AG04449 (cell line): ENCODE data around the gene PRR3.
A peak's percentile ranks its signal among the peaks of the same experiment; 100 is the strongest.
"Not testable (repeated sequence)": the region's sequence is repeated elsewhere in the genome, so short reads cannot be mapped to it uniquely, and the experiment has no call there.

ENCODE experiments used
- CTCF ChIA-PET: fragments of 350-600 bp; formaldehyde crosslinking; extraction: SDS; loops from one replicate; lab custom pipeline; 2021; ENCODE audit warnings: antibody characterized with exemption; lab: Yijun Ruan, JAX
- POLR2A ChIA-PET: fragments of 400-600, 350-600 bp; formaldehyde crosslinking; extraction: SDS; loops from one replicate; lab custom pipeline; 2020; ENCODE audit warnings: antibody characterized with exemption, inconsistent platforms; lab: Yijun Ruan, JAX
- DNase-seq: peaks from one replicate; pipeline ENCODE4 v3.0.0-alpha.2; 2010; ENCODE audit warnings: low read depth, low spot score
- H3K4me3 ChIP-seq: 2 replicates; pipeline ENCODE4 v1.5.1; 2011; ENCODE audit warnings: low read depth, mild to moderate bottlenecking, control low read depth, low read length
- CTCF ChIP-seq: IDR thresholded peaks from one replicate; pipeline ENCODE4 v1.5.1; 2011; ENCODE audit warnings: mild to moderate bottlenecking, moderate library complexity, low read length, control low read depth, inconsistent platforms; ENCODE audit not compliant: insufficient read depth; ENCODE audit errors: missing control alignments

Gene PRR3

DNA sequence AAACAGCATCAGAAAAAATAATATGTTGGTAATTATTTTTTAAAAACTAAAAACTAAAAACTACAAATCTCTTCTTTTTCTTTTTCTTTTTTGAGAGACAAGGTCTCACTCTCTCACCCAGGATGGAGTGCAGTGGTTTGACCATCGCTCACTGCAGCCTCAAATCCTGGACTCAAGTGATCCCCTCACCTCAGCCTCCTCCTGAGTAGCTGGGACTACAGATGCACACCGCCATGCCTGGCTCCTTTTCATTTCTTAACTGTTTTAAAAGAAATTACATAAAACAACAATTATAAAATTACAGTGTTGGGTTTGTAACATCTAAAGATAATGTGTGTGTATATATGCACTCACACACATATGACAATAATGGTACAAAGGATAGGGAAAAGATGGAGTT, 43.6 kb upstream of the PRR3 start:
- POLR2A ChIA-PET = no interaction called here
- TF ChIP-seq CTCF = no peak
- no peak for DNase-seq
- no peak overlapping the region for H3K4me3 ChIP-seq
- CTCF ChIA-PET = interaction anchor here (1.2 to 7.5 kb wide), 4 partner anchors 10 to 29 kb away, joined by 4 to 66 read pairs (median 22); no protein-coding TSS in a partner anchor

DNA sequence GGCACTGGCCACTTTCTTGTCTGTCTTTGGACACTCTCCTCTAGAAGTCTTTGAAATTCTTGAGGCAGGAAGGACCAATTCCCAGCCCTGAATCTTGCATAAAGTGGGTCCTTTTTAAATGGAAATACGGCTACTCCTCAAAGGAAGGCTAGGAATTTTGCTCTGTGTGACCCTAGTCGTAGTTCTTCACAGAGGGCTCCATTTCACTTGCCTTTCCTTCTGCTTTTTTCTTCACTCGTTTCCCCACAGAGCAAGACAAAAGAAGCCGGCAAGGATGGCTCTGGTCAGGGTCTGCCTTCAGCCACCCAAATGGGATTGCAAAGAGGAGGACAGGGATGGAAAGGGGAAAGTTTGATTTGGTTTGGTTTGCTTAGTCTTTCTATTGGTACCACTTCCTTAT, 42.0 kb upstream of the PRR3 start:
- DNase-seq = no peak
- TF ChIP-seq CTCF = no peak
- ChIA-PET CTCF (interaction anchor here (1.0 to 7.5 kb wide), 4 partner anchors 14 to 27 kb away, joined by 3 to 66 read pairs (median 12); no protein-coding TSS in a partner anchor), POLR2A (no interaction called here)
- no peak overlapping the region for H3K4me3 ChIP-seq

DNA sequence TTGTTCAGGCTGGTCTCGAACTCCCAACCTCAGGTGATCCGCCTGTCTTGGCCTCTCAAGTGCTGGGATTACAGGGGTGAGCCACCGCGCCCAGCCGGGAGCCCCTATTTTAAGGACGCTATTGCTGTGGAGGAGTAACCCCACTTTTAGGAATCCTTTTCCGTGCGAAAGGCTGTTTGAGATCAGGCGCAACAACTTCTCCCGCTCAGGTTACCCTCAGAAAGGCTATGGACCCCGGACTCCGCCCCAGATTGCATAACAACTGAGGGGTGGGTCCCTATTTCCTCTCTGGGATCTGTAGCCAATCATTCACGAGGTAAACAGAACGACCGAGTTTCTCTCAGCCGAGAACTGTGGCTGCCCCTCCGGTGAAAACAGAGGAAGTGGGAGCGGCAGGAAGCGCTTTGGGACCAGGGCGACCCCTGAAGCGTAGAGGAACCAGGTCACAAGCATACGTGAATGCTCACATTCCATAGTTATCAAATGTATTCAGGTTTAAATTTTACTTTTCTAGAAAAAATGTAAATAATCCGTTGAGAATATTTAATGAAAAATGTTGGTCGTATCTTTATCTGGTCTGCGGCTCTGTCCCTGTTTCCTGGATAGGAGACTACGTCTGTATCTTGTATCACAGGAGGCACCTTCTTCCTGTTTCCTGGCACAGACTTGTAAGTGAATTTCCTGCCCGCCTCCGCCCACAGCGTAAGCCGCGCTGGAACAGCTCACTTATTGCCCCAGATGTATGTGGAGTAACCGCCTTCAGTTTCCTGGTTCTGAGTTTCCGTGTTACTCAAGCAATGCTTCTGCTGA, 40.9 kb upstream of the PRR3 start:
- CTCF ChIA-PET = interaction anchor here (0.6 to 18.1 kb wide), 3 partner anchors 13 to 27 kb away, joined by 3 to 388 read pairs (median 17); no protein-coding TSS in a partner anchor
- TF ChIP-seq CTCF = no peak
- POLR2A ChIA-PET = no interaction called here
- peak; percentile 59 for DNase-seq
- peak overlapping the region; percentile 59 for H3K4me3 ChIP-seq

DNA sequence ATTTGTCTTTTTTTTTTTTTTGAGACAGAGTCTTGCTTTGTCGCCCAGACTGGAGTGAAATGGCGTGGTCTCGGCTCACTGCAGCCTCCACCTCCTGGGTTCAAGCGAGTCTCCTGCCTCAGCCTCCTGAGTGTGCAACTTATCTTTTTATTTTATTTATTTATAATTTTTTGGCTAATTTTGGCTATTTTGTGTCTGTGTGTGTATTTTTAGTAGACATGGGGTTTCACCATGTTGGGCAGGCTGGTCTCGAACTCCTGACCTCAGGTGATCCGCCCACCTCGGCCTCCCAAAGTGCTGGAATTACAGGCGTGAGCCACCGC, 40.4 kb upstream of the PRR3 start:
- POLR2A ChIA-PET, DNase-seq: not testable (repeated sequence)
- H3K4me3 ChIP-seq = peak overlapping the region; percentile 59
- CTCF ChIA-PET = interaction anchor here (3.4 to 18.1 kb wide), 2 partner anchors 15 to 26 kb away, joined by 17 to 388 read pairs; no protein-coding TSS in a partner anchor

DNA sequence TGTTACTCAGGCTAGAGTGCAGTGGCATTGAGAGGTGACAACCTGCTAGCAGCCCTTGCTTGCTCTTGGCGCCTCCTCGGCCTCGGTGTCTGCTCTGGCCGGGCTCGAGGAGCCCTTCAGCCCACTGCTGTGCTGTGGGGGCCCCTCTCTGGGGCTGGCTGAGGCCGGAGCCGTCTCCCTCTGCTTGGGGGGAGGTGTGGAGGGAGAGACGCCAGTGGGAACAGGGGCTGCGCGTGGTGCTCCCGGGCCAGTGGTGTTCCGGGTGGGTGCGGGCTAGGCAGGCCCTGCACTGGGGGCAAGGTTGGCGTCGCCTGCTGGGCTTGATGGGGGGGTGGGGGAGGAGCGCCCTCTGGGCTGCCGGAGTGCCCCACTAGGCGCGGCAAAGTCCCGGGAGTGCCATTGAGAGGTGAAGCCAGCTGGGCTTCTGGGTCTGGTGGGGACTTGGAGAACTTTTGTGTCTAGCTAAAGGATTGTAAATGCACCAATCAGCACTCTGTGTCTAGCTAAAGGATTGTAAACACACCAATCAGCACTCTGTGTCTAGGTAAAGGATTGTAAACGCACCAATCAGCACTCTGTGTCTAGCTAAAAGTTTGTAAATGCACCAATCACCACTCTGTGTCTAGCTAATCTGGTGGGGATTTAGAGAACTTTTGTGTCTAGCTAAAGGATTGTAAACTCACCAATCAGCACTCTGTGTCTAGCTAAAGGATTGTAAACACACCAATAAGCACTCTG, 39.2 kb upstream of the PRR3 start:
- POLR2A ChIA-PET, H3K4me3 ChIP-seq, DNase-seq: not testable (repeated sequence)
- CTCF ChIA-PET = interaction anchor here (1.0 to 18.1 kb wide), 7 partner anchors 9 to 35 kb away, joined by 3 to 388 read pairs (median 4); no protein-coding TSS in a partner anchor

- POLR2A ChIA-PET, H3K4me3 ChIP-seq, DNase-seq: not testable (repeated sequence)
- CTCF ChIA-PET = interaction anchor here (1.1 to 18.1 kb wide), 7 partner anchors 9 to 35 kb away, joined by 3 to 388 read pairs (median 7); no protein-coding TSS in a partner anchor
Measured at GRCh38 chr6:30518505-30519145, 38.5 kb upstream of the PRR3 start.

DNA sequence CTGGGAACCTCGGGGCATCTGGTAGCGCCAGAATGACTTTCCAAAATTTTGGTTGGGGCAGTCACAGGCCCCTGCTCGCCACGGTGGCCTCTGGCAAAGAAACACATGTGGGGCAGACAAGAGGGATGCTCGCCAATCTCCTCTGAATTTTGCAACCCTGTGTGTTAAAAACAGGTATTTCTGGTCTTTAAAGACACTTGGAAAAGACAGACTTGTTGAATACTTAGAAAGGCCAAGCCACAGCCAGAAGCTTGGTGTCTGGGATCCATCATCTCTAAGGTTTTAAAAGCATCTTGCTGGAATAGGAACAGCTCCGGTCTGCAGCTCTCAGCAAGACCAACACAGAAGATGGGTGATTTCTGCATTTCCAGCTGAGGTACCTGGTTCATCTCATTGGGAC, 36.6 kb upstream of the PRR3 start:
- no peak overlapping the region for H3K4me3 ChIP-seq
- CTCF ChIA-PET = interaction anchor here (1.3 to 18.1 kb wide), 7 partner anchors 11 to 39 kb away, joined by 3 to 388 read pairs (median 7); no protein-coding TSS in a partner anchor
- no peak for DNase-seq
- POLR2A ChIA-PET = interaction anchor here (1.1 kb wide), 1 partner anchor 12 kb away, joined by 3 read pairs; no protein-coding TSS in a partner anchor
- TF ChIP-seq CTCF = no peak

DNA sequence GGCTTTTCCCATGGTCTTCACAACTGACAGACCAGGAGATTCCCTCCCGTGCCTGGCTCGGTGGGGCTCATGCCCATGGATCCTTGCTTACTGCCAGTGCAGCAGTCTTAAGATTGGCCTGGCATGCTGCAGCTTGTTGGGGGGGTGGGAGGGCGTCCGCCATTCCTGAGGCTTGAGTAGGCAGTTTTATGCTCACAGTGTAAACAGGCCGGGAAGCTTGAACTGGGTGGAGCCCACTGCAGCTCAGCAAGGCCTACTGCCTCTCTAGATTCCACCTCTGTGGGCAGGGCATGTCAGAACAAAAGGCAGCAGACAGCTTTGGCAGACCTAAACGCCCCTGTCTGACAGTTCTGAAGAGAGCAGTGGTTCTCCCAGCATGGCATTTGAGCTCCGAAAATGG, 36.0 kb upstream of the PRR3 start:
- CTCF ChIA-PET = interaction anchor here (1.3 to 18.1 kb wide), 8 partner anchors 11 to 67 kb away, joined by 3 to 388 read pairs (median 7); no protein-coding TSS in a partner anchor
- not testable (repeated sequence) for DNase-seq, H3K4me3 ChIP-seq
- POLR2A ChIA-PET = interaction anchor here (1.1 kb wide), 1 partner anchor 11 kb away, joined by 3 read pairs; no protein-coding TSS in a partner anchor

DNA sequence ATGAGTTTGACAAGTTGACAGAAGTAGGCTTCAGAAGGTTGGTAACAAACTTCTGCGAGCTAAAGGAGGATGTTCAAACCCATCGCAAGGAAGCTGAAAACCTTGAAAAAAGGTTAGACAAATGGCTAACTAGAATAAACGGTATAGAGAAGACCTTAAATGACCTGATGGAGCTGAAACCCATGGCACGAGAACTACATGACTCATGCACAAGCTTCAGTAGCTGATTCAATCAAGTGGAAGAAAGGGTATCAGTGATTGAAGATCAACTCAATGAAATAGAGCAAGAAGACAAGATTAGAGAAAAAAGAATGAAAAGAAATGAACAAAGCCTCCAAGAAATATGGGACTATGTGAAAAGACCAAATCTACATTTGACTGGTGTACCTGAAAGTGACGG, 35.1 kb upstream of the PRR3 start:
- H3K4me3 ChIP-seq, POLR2A ChIA-PET, DNase-seq: not testable (repeated sequence)
- CTCF ChIA-PET = interaction anchor here (1.3 to 18.1 kb wide), 8 partner anchors 10 to 68 kb away, joined by 3 to 388 read pairs (median 7); no protein-coding TSS in a partner anchor

DNA sequence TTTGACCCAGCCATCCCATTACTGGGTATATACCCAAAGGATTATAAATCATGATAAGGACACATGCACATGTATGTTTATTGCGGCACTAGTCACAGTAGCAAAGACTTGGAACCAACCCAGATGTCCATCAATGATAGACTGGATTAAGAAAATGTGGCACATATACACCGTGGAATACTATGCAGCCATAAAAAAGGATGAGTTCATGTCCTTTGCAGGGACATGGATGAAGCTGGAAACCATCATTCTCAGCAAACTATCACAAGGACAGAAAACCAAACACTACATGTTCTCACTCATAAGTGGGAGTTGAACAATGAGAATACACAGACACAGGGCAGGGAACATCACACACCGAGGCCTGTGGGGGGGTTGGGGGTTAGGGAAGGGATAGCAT, 30.7 kb upstream of the PRR3 start:
- POLR2A ChIA-PET, H3K4me3 ChIP-seq, DNase-seq: not testable (repeated sequence)
- CTCF ChIA-PET = interaction anchor here (1.0 to 18.1 kb wide), 4 partner anchors 8 to 44 kb away, joined by 3 to 388 read pairs (median 11); no protein-coding TSS in a partner anchor
